Tibial nerve (tissue), 4 donors: Measurements from ENCODE around the gene GNAQ.

Source experiments
- EP300 ChIP-seq, 2 donors: sonication (generic); formaldehyde crosslinking; IDR thresholded peaks; one replicate each; pipeline ENCODE4 v1.6.1; 2017; ENCODE audit warnings: antibody characterized with exemption in 2 of 2, mild to moderate bottlenecking in 1 of 2
- TF ChIP-seq, protein P1 (sequence below), 5 experiments: fragments of 200-600 bp in 3 of 5; fragments of 450-650 bp in 2 of 5; sonication (generic) in 3 of 5; IDR thresholded peaks; one replicate each; pipeline ENCODE4 v1.5.1; 2016 to 2019; ENCODE audit warnings: antibody characterized with exemption in 5 of 5, mild to moderate bottlenecking in 3 of 5, moderate library complexity in 2 of 5

- TF ChIP-seq EP300 (IDR thresholded peaks at IDR 0.05): no peak
- TF ChIP-seq, protein P1, sequence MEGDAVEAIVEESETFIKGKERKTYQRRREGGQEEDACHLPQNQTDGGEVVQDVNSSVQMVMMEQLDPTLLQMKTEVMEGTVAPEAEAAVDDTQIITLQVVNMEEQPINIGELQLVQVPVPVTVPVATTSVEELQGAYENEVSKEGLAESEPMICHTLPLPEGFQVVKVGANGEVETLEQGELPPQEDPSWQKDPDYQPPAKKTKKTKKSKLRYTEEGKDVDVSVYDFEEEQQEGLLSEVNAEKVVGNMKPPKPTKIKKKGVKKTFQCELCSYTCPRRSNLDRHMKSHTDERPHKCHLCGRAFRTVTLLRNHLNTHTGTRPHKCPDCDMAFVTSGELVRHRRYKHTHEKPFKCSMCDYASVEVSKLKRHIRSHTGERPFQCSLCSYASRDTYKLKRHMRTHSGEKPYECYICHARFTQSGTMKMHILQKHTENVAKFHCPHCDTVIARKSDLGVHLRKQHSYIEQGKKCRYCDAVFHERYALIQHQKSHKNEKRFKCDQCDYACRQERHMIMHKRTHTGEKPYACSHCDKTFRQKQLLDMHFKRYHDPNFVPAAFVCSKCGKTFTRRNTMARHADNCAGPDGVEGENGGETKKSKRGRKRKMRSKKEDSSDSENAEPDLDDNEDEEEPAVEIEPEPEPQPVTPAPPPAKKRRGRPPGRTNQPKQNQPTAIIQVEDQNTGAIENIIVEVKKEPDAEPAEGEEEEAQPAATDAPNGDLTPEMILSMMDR (IDR thresholded peaks at IDR 0.05): no peak
These were observed 121.4 kb downstream of the GNAQ start for GRCh38 chr9:77910194-77910621.
